HG03565 (cell line): ENCODE results near the gene SYTL3.
"Not testable (repeated sequence)": the region's sequence is repeated elsewhere in the genome, so short reads cannot be mapped to it uniquely, and the experiment has no call there.

Source experiments
- ATAC-seq: cut with Tn5 transposase; IDR thresholded peaks from one replicate; pipeline ENCODE4 v1.9.1; 2021; ENCODE audit warnings: mild to moderate bottlenecking, moderate library complexity; ENCODE audit not compliant: unreplicated experiment

Gene SYTL3

DNA sequence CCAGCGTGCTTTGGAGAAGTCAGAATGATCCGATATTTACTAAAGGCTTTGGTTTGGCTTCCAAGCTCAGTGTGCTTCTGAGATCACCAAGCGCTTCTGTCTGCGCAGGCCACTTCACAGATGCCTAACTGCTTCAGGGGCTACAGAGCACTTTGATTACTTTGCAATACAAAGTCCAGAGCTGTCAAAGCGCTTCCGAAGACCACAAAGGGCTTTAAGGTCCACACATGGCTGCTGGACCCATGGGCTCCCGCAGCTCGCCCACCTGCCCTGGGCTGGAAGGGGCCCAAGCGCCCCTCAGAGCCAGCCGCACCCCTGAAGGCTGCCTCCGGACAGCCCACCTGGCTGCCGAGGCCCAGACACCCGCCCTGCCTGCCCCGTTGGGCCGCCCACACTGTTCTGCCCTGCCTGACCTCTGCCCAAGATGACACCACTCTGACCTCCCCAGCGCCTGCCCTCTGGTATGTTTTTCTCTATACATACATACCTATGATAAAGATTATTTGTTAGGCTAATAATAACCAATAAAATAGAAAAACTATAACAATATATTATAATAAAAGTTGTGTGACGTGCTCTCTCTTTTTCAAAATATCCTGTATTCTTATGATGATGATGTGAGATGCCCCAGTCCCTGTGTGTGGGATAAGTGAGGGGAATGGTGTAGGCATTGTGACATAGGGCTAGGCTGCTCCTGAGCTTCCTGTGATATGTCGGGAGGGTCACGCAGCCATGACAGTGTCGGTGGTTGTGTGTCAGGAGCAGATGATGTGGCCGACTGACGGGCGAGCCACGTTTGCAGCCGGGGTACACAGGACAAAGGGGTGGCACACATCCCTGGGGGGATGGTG lies 27.9 kb upstream of the SYTL3 start:
- no peak for ATAC-seq

DNA sequence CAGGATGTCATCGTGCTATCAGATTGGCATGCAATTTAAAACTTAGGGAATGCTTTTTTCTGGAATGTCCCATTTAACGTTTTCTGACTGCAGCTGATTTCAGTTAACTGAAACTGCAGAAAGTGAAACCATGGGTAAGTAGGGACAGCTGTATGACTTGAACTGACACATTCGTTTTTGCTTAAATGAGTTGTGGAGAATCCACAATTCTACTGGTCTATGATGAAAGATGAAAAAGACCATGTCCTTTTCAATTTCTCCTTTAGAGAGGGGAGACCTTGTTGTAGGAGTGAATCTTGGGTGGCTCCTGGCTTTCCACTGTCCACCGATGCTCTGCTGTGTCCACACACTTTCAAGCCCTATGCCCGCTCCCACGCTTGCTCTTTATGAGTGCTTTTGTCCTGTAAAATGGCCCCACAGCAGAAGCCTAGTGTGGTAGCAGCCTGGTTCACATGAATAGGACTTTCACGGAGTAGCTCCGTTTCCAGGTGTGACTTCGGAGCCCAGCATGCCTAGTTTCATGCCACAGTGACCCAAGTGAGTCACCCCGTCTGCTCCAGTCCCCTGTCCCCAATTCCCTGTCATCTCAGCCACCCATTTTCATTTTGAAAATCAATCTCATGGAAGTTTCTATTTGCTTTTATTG lies 27.2 kb upstream of the SYTL3 start:
- no peak for ATAC-seq

DNA sequence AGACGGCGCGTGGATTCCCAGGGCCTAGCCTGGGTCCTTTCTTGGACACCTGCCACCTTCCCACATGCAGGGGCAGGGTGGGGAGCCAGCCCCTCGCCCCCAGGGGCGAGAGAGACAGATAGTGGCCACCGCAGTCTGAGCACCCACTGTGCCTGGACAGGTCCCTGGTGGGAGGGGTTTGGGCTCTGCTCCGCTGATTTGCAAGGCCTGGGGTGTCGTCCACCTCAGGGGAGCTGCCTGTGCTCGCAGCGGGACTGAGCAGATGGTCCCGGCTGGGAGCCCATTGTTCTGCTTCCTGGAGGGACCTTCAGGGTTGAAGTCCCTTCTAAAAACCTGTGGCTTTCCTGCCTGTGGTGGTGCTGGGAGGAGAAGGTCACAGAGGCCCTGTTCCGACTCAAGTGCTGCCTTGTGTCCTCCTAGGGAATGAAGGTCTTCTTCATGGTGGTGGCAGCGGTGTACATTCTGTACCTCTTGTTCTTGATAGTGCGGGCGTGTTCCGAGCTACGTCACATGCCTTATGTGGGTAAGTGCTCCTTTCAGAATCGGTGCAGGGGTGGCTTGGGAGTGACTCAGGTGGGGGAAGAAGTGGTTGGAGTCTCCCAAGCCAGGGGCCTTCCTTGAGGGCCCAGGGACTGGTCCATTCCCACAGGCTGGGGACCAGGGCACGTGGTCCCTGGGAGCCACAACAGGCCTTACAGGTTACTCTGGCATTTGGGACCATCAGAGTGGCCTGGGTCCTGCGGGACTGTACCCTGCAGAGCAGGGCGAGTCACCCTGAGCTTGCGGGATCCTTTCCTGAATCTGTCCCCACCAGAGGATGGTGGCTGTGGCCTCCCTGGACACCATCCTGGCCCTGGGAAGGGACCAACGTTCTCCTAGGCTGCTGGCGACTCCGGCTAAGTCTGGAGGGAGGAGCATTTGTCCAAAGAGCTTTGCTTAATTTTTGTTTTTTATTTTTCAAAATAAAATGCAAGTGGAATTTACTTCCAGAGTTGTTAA lies 24.9 kb upstream of the SYTL3 start:
- ATAC-seq = no peak

DNA sequence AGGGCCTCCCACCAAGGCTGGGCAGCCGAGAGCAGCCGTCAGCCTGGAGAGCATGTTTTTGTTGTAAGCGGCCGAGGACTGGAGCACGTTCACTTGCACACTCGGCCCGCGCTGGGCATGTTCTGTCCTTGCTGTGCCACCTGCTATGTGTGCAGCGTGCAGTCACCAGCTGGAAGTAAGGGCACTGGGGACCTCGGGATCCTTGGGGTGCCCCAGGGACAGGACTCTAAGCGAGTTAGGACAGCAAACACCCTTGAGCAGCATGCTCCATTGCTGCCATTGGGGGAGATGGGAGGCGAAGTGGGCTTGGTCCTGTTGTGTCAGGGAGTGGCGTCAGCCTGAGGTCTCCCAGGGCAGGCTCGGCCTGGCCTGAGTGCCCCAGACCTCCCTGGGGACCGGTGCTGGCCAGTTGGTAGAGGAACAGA lies 24.0 kb upstream of the SYTL3 start:
- ATAC-seq = no peak

DNA sequence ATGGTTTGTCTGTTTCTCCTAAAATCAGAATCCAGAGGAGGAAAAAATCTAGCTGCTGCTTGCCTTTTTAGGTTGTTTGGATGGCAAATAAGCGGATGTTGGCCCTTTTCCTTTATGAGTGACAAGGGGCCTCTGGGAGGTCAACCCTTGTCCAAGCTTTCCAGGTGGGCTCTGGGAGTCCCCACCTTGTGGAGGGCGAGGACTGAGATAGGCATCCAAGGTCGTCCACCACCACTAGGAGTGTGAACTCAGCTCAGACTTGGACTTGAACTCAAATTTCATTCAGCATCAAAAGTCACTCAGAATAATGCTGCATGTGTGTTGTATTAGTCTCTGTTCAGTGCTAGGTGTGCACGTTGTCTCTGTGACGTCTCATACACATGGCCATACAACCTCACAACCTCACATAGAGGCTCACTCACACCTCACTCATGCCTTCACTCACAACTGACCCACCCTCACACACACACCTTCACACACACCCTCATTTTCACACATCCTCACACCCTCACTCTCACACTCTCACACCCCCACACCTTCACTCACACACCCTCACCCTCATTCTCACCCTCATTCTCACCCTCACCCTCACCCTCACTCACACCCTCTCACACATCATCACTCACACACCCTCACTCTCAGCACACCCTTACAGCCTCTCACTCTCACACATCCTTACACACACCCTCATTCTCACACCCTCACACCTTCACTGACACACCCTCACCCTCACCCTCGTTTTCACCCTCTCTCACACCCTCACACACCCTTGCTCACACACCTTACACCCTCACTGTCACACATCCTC lies 23.3 kb upstream of the SYTL3 start:
- ATAC-seq = no peak

DNA sequence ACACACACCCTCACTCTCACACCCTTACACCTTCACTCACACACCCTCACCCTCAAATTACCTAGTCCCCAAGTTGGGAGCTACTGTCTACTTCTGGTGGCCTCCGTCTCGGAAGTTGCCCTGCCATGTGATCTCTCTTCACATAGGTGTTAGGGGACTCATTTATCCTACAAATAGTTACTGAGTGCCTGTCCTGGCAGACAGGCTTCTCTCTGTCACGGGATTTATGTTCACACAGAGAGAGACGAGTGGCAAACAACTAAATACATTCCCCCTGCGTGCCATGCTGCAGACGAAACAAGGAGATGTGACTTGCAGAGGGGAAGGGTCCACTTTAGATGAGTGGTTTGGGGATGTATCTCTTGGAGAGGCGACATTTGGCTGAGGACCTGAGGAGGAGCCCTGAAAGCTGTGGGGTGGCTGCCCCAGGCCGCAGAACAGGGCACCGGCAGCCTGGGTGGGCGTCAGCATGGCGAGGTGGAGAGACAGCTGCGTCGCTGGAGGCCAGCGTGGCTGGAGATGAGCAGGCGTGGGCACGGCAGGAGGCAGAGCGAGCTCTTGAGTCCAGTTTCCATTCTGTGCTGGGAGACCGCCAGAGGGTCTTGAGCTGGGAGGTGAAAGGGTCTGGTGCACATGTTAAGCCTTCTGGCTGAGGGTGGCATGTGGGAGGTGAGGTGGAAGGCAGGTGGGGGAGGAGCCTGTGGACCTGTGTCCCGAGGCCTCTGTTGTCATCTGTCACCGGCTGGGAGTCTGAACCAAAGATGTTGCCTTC lies 22.5 kb upstream of the SYTL3 start:
- no peak for ATAC-seq

DNA sequence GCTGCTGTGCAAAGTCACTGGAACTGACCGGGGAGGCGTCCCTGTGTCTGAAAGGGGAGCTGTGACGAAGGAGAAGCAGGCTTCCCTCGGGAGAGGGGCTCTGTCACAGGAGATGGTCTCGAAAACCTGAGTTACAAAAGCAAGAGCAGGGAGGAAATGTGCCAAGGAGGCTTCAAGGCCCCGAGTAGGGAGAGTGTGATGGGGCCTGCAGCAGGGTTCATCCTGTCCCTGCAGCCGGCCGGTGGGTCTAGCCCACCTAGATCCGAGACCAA lies 22.0 kb upstream of the SYTL3 start:
- no peak for ATAC-seq

DNA sequence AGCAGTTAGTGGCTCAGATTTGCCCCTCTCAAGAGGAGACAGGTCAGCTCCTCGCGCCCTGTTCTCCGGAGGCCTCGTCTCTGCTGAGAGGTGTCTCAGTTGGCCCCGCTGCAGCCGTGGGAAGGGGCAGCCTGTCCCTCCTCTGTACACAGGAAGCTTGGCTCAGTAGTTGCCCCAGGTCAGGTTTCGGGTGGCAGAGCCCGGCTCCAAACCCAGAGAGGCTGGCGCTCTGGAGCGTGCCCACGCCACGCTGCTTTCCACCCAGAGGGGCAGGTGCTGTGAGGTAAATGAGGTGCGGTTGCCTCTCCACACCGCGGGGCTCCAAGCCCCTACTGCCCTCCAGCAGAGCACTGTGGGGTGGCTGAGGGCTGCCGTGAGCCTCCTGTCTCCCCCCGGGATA lies 21.3 kb upstream of the SYTL3 start:
- no peak for ATAC-seq

DNA sequence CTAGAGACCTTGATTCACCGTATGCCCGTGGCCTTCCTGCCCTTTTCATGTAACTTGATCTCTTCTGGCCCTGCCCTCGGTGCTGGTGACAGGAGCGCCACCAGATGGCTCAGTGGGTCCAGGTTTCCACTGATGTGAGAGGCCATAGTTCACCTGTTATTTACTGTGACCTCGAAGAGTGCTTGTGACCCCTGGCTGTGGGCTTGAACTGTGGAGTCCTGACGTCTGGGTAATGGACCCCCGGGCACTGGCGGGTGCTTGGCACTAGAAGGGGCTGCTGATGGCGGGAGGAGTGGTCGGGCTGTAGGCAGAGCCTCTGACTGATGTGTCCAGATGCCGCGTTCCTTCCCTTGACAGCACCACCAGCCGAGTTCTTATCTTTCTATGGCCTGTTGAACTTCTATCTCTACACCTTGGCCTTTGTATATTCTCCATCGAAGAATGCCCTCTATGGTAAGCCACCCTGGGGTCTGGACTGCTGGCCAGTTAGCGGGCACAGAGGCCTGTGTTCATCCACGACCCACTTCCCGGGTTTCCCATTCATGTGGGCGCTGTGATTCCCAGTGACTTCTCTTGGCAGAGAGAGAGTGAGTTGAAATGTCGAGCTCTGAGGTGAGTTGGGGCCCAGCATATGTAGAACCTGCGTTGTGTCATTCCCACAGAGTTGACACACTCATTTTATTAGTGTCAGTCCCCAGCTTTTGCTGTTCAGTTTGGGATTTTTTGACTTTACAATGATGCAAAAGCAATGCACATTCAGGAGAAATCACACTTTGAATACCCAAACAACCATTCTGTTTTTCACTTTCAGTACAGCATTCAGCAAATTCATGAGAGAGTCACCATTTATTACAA lies 20.3 kb upstream of the SYTL3 start:
- no peak for ATAC-seq

DNA sequence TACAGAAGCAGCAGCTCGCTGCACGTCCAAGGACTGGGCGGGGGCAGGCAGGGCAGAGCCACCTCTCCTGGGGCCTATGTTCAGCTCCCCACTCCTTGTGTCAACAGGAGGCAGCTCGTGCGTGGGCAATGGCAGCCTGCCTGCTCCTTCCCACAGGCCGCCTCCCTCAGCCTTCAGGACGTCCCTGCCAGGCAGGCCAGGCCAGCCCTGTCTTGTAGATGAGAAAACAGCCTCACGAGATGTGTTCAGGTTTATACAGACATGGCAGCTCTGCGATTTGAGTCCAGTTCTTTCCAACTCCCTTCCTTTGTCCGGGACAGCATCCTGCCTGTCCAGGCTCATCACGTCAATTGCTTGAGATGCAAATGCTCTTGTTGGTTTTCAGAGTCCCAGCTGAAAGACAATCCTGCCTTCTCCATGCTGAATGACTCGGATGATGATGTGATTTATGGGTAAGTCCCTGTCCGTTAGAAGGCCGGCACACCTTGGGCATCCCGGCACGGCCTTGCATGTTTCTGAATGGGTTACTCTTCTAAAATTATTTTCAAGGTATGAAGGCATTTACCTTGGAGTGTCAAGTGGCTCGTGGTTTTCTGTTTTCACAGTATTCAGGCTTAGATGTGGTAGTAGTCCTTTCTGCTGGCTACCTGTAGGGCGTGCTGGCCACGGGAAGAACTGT lies 18.8 kb upstream of the SYTL3 start:
- ATAC-seq = no peak

DNA sequence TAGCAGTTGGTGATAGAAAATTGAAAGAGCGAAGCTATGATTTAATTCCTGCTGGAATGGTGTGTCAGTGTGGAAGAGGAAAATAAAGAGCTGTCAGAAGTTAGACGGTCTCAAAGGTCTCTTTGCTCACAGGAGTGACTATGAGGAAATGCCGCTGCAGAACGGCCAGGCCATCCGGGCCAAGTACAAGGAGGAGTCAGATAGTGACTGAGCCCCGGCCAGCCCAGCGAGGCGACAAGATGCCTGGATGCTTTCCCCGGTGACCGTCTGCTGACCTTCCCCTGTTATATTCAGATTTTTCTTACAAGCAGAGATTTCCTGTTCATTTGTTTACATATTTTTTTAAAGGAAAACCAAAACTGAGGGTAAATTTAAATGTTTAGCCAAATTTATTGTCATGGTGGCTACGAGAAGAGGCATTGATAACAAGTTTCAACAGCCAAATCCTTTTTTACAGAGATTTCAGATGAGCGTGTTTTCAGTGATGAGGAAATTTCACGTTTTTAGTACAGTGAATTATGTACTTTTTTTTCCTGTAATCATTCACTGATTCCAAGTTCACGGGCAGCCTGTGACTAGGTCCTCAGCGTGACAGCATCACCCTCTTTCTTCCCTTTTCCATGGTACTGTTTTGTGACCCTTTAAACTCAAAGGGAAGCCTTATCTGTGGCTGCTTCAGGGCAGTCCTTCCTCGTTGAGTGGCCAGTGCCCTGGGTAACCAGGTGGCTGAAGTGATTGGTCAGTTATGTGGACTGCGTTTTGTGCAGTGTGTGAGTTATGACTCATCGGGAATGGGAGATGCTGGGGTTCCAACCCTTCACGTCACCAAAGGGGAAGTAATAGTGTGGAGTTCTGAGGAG lies 17.9 kb upstream of the SYTL3 start:
- ATAC-seq = no peak

DNA sequence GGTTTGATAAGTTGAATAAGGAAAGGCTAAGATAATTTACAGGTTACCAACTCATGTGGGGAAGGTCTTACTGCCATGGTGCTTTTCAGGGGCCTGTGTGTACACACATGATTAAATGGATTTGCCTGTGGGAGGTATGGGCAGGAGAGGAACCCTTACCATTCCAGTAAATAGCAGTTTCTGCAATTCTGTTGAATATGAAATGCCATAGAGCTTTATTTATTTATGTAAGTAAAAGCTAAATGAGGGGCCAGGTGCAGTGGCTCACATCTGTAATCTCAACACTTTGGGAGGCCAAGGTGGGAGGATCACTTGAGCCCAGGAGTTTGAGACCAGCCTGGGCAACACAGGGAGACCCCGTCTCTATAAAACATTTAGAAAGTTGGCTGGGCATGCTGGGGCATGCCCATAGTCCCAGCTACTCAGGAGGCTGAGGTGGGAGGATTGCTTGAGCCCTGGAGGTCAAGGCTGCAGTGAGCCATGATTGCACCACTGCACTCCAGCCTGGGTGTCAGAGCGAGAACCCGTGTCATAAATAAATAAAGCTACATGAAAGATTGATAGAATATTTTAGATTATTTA lies 17.2 kb upstream of the SYTL3 start:
- ATAC-seq = not testable (repeated sequence)

DNA sequence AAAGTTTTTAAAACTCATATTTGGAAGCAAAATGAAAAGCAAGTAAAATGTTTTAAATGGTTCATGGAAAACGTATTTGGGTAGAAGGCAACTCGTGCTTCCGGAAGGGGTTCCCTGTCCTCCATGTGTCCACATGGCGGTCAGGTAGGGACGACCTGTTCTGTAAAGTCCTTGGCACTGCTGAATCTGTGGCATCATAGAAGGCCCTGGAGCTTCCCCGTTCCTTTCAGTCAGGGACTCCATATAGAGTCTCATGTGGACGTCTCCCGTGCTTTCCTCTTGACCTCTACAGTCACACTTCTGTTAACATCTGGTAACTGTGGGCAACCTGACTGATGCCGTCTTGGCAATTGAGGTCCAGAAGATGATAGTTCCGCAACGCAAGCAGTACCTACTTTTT lies 16.7 kb upstream of the SYTL3 start:
- no peak for ATAC-seq

DNA sequence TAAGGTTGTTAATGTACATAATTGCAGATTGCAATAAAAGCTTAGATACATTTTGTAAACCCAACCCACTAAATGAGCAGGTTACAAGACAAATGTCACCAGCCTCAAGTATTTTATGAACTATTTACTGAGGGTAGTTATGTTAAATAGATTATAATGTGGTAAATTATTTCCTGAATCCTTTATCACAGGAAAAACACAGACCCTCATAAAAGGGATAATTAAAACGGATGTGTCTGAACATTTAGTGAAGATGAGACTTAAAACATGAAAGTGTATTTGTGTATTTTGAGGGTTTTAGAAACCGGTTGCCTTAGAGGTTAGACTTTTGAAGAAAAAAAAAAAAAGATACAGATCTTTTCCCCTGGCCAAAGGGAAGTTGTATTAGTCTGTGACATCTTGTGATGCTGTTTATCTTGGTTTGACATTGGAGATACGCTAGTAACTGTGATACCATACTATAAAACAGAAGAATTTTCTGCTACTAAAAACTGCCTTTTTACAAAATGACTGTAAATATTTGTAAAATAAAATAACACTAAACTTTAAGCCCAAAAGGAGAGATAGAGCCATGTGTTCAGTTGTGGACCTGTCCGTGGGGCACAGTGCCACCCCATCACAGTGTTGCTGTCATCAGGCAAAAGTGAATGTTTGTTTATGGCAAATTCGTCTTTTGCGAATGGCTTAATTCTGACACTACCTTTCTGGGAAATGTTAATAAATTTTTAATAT lies 15.0 kb upstream of the SYTL3 start:
- ATAC-seq = no peak

DNA sequence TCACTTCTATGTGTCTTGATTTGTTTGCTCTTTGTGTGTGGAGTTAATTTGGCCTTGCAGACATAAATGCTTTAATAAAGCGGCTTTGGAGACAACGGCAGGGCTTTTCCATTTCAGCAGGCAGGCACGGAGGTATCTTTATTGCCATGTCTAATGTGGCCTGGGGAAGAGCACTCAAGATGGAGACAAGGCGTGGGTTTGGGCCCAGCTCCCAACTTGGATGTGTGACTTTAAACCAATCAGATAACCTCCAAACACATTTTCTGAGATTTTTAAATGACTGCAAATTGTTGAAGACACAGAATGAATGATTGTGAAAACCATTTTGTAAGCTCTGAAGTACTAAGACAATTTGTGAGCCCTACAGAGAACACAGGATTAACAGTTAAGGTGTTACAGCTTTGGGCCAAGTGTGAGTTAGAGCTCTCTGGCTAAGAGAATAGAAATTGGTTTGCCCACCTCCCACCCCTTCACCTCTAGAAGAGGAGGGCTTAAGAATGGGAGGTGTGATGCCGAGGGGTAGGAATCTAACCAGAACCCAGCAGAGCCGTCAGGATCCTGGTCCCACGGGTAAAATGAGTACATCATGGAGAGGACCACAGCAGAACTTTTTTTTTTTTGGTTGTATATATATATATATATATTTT lies 14.3 kb upstream of the SYTL3 start:
- ATAC-seq = no peak

DNA sequence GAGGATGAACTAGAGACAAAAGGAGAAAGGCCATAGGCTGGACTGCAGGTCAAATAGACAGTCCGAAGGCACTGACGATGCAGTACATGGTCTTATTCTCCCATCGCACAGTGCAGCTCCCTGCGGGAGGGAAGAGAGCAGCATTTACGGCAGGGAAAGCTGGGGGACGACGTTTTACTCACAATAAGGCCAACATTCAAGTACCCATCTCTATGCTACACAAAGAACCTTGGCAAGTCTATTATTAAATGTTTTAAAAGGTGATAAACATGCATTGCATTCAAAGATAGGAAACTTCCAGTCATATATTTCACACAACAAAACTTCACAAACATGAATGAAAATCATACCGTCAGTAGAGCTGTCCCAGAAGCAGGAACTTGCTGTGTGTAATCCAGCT lies 13.1 kb upstream of the SYTL3 start:
- no peak for ATAC-seq
